HG03196 (cell line): Measurements from ENCODE around the gene SEC24D.
"Not testable (repeated sequence)": the region's sequence is repeated elsewhere in the genome, so short reads cannot be mapped to it uniquely, and the experiment has no call there.

Source experiments
- ATAC-seq: cut with Tn5 transposase; IDR thresholded peaks from one replicate; pipeline ENCODE4 v1.9.1; 2021; ENCODE audit not compliant: unreplicated experiment

SEC24D gene

DNA sequence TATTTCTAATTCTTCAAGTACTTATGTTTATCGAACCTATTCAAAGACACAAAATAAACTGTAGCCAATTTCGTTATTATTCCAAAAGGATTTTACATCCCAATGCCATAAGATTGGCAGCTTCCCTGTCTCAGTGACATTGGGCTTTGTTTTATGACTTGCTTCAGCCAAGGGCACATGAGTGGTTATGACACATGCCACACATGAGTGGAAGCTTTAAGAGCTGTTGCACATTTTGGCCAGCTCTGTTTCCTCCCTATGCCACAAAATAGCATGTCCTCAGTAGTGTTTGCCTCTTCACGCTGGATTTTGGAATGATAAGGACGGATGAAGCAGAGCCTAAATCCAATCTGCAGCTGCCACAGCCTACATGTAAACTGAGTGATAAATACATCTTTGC is 21.9 kb downstream of the SEC24D start:
- ATAC-seq, result no peak

DNA sequence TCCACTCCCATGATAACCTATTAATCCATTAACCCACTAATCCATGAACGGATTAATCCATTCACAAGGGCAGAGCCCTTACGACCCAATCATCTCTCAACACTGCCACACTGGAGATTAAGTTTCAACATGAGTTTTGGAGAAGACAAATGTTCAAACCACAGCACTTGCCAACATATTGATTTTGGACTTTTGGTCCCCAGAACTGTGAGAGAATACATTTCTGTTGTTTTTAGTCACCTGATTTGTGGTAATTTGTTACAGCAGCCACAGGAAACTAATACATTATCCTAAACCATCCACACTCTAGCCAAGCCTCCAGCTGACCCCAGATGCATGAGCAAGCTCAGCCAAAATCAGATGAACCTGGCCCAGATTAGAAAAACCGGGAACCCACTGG is 22.4 kb downstream of the SEC24D start:
- no peak for ATAC-seq

DNA sequence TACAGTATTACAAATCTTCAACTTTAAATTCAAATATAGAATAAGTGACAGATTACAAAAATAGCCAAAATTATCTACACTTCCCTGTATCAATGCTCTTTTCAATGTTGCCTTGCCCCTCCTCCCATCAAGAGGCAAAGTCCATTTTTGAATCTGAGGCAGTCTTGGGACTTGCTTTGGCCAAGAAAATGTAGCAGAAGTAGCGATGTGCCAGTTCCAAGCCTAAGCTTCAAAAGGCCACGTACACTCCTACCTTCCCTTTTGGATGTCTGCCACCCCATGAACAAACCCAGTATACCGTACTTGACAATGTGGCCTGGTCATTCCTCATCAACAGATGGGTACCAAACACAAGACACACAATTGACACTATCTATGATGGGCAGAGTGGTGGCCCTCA is 24.1 kb downstream of the SEC24D start:
- ATAC-seq, result no peak

DNA sequence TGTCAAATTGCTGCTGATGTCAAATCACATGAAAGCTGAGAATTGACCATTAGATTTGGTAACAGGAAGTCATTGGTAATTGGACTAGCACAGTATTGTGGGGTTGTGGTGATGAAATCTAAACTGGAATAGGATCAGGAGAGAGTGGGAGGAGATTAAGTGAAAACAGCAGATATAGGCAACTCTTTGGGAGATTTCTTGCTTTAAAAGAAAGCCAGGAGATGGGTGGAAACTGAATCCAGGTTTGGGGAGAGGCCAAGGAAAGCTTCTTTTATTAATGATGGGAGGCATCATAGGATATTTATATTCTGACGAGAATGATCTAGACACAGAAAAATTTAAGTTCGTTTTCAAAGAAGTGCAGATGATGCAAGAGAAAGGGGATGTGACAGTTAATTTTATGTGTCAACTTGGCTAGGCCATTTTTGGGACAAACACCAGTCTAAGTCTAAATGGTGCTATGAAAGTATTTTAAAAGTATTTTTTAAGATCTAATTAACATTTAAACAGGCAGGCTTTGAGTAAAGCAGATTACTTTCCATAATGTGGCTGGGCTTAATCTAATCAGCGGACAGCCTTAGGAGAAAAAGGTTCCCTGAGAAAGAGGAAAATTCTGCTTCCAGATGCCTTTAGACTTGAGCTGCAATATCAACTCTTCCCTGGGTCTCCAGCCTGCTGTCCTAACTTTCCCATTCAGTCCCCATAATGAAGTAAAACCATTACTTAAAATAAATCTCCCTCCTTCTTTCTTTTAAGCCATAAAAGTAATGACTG is 24.7 kb downstream of the SEC24D start:
- no peak for ATAC-seq

DNA sequence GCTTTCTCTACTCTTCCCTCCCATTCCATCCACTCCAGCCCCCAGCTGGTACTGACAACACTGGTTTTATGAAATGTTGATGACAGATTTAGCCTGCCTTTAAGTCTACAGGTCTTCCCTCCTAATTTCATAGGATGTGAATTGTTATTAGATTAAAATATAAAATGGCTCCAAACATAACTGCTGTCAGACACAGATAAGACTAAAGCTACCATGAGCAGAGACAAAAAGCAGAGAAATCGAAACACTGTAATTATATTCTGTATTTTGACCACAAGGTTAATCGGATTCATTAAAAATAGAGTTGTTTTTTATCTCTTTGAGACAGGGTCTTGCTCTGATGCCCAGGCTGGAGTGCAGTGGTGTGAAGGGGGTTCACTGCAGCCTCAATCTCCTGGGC is 28.3 kb downstream of the SEC24D start:
- ATAC-seq, result no peak

DNA sequence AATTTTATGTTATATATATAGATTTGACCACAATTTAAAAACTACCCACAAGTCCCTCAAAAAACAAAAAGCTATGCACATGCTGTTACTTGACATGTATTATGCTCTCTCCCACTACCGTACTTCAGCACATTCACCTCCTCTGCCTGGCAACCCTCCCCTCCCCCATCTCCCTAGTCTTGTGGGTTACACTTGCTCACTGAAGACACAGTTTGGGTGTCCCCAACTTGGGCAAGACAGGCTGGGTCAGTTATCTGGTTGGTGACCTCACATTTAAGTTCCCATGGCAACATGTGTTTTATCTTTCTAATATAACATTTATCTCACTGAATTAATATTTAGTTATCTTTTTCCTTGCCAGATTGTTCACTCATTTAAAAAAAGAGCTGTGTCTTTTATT is 32.7 kb downstream of the SEC24D start:
- no peak for ATAC-seq

DNA sequence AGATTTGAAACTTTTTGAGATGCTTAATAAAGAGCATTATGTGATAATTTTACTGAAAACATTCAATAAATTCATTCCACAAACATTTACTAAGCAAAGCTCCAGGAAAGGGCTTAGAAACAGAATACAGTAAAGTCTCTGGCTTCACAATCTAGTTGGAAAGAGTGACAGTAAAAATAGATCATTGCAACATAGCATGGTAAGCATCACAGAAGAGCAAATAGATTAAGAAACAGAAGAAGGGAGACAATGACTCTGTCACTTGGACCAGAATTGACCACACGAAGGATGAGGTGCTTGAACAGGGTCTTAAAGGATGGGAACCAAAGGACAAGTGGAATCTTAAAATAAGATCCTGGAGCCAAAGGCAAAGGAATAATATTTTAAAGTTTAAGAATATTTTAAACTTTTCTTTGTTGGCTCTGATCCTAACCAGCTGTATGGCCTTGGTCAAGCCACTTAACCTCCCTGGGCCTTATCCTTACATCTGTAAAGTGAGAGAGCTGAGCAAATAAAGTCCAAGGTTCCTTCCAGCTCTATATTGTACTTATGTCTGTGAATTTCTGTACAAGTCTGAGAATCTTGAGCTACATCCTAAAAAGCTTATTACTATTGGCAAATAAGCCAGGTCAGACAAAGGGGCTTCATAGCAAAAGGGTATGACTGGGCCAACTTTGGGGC is 33.9 kb downstream of the SEC24D start:
- ATAC-seq, result no peak

DNA sequence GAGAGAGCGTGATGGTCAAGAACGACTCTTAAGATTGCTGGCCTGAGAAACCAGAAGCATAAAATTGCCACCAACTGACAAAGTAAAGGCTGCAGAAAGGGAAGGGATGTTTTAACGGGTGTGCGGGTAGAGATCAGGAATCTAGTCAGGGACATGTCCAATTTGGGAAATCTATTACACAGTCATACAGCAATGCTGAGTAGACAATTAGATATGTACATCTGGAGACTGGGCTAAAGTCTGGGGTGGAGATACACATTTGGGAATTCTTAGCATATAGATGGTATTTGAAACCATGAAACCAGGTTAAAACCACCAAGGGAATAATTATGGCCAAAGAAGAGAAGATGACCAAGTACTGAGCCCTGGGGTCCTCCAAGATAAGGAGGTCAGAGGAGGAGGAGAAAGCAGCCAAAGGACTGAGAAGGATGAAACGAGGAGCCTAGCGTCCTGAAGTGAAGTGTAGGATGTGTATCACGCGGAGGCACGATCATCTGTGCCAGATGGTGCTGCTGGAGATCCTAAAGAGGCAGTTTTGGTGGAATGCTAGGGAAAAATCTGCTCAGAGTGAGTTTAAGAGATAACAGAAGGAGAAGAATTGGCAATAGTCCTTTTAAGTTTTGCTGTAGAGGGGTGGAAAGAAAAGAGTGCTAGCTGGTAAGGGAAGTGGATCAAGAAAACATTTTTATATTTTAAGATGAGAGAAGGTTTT is 36.5 kb downstream of the SEC24D start:
- no peak for ATAC-seq

DNA sequence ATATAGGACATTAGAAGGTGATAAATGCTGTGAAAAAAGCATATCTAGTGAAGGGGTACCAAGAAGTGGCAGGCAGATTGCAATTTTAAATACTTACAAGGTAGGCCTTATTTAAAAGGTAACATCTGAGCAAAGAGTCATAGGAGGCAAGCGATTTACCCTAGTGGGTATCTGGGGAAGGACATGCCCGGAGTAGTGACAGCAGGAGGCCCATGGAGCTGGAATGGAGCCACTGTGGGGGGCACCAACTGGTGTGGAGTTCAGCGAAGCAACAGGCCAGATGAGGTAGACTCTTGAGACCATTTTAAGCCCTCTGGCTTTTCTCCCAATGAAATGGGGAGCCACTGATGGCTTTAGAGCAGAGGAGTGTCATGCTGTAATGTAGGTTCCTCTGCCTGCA is 37.3 kb downstream of the SEC24D start:
- no peak for ATAC-seq

DNA sequence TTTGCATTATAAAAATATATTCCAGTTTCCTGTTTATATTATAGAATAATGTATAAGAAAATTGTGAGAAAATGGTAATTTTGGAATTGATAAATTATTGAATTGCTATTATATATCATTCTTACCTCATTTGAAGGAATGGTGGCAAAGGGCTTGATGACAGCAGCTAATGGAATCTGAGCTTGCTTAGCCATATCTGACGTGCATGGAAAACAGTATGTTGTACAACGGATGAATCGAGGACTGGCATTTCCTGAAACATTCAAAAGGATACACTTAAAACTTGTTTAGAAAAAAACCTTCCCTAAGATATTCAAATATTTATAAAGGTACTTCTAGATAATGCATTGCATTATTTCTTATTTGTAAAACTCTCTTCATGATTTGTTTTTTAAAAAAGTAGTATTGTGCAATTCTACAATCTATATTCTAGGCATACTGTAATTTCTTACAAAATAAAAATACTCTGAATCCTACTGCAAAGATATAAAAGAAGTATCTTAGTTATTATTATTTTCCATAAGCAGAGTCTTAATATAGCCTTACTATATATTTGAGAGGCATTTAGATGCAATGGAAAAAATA is 38.3 kb downstream of the SEC24D start:
- ATAC-seq, result no peak

DNA sequence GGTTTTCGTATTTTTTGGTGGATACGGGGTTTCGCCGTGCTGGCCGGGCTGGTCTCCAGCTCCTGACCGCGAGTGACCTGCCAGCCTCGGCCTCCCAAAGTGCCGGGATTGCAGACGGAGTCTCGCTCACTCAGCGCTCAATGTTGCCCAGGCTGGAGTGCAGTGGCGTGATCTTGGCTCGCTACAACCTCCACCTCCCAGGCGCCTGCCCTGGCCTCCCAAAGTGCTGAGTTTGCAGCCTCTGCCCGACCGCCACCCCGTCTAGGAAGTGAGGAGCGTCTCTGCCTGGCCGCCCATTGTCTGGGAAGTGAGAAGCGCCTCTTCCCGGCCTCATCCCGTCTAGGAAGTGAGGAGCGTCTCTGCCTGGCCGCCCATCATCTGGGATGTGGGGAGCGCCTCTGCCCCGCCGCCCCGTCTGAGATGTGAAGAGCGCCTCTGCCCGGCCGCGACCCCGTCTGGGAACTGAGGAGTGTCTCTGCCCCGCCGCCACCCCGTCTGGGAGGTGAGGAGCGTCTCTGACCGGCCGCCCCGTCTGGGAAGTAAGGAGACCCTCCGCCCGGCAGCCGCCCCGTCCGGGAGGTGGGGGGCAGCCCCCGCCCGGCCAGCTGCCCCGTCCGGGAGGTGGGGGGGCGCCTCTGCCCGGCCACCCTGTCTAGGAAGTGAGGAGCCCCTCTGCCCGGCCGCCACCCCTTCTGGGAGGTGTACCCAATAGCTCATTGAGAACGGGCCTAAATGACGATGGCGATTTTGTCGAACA is 44.1 kb downstream of the SEC24D start:
- ATAC-seq, result not testable (repeated sequence)

DNA sequence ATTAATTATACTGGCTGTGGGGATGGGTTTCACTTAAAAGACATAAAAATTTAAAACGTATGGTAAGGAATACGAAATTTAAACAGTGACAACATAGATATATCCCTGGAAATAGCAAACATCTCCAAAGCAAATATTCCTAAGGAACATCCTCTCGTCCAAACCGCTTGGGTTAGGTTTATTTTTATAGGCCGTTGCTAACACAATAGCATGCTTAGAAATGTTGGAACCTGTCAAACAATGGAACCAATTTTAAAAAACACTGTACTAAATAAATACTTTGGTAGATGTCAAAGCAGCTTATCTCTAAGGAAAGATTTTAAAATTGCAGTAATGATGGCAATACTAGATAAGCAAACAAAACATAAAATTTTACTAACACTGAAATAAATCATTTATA is 45.4 kb downstream of the SEC24D start:
- ATAC-seq, result no peak

DNA sequence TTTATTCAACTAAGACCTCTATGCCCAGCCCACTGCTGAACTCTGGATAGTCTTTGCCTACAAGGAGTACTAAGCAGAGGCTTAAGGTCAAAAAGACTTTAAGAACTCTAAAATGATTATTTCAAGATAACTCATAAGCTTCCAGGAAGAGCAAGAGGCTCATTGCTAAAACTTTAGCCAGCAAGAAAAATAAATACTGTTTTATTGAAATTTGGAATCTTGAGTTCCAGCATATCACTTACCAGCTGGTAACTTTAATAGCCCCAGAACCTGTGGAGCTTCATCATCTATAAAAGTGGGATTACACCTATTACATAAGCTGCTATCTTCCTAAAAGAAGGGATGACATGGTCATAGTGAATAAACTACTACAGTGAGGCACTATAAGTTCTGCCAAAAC is 47.0 kb downstream of the SEC24D start:
- no peak for ATAC-seq

DNA sequence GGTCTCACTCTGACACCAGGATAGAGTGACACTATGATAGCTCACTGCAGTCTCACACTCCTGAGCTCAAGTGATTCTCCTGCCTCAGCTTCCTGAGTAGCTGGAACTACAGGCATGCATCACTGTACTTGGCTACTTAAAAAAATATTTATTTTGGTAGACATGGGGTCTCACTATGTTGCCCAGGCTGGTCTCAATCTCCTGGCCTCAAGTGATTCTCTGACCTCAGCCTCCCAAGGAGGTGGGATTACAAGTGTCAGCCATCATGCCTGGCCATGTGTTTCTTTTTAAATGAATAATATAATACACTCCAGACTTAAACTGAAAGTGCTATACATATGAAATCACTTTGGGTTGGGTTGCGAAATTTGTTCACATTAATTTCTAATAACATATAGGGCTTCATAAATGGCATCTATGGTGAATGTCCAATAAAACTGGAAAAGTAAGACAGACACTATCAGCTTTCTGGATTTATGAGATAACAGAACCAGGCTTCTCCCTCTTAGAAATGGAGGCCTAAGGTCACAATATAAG is 48.0 kb downstream of the SEC24D start:
- no peak for ATAC-seq

DNA sequence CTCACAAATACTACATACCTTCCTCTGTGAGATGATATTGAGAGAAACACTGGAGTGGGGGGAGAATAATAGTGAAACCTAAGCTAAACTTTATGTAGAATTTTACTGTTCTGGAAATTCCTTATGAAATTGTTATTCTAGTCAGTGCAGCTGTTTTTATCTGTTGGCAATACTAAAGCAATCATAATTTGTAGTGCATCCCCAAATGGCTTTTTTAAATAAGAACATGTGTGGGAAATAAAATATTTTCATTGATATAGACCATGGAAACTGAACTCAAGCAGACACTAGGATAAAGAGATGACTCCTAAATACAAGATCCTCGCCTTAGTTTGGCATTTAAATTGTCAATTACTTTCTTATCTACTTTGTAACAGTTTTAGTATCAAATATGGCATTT is 51.1 kb downstream of the SEC24D start:
- no peak for ATAC-seq

DNA sequence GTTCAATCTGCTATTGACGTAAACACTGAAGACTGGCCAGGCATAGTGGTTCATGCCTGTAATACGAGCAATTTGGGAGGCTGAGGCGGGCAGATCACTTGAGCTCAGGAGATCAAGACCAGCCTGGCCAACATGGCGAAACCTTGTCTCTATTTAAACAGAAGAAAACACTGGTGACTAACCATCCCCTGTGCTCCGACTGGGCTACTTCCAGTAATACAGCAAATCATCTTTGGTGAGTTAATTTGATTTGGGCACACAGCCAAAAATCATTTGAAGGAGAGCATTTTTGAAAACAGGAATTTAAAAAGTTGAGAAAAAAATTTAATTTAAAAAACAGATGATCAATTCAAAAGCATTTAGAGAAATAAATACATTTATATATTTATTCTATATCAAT is 52.0 kb downstream of the SEC24D start:
- ATAC-seq, result no peak

DNA sequence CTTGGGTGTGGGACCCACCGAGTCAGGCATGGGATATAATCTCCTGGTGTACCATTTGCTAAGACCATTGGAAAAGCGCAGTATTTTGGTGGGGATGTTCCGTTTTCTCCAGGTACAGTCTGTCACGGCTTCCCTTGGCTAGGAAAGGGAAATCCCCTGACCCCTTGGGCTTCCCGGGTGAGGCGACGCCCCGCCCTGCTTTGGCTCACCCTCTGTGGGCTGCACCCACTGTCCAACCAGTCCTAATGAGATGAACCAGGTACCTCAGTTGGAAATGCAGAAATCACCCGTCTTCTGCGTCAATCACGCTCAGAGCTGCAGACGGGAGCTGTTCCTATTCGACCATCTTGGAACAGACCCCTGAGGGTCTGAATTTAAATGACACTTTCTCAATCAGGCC is 53.0 kb downstream of the SEC24D start:
- not testable (repeated sequence) for ATAC-seq

DNA sequence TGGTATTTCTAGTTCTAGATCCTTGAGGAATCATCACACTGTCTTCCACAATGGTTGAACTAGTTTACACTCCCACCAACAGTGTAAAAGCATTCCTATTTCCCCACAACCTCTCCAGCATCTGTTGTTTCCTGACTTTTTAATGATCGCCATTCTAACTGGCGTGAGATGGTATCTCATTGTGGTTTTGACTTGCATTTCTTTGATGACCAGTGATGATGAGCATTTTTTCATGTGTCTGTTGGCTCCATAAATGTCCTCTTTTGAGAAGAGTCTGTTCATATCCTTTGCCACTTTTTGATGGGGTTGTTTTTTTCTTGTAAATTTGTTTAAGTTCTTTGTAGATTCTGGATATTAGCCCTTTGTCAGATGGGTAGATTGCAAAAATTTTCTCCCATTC is 58.3 kb downstream of the SEC24D start:
- ATAC-seq, result not testable (repeated sequence)

DNA sequence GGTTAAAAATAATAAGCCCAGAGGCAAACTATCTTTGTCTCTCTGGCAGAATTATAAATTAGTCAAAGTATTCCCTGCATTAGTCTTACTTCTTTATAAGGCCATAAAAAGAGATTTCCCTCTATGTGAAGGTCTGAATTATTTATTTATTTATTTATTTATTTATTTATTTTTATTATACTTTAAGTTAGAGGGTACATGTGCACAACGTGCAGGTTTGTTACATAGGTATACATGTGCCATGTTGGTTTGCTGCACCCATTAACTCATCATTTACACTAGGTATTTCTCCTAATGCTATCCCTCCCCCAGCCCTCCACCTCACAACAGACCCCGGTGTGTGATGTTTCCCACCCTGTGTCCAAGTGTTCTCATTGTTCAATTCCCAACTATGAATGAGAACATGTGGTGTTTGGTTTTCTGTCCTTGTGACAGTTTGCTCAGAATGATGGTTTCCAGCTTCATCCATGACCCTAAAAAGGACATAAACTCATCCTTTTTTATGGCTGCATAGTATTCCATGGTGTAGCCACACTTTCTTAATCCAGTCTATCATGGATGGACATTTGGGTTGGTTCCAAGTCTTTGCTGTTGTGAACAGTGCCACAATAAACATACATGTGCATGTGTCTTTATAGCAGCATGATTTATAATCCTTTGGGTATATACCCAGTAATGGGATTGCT is 58.8 kb downstream of the SEC24D start:
- ATAC-seq, result not testable (repeated sequence)
